Measurements from ENCODE around the gene PIK3C2B.

Gene PIK3C2B

DNA sequence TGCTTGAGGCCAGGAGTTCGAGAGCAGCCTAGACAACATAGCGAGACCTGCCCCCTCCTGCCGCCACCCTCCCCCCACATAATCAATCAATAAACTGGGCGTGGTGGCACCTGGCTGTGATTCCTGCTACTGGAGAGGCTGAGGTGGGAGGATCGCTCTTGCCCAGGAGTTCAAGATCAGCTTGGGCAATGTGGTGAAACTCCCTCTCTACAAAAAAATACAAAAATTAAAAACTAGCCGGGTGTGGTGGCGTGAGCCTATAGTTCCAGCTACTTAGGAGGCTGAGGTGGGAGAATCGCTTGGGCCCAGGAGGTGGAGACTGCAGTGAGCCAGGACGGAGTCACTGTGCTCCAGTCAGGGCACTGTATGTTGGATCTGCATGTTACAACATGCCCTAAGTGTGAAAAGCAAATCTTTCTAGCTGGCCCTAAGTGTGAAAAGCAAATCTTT, 14.6 kb upstream of the PIK3C2B start:
- no peaks in the 10 kb centered on the region for H3K27me3 Mint-ChIP-seq (ENCODE audit: low read depth)
- TF ChIP-seq, protein P1, sequence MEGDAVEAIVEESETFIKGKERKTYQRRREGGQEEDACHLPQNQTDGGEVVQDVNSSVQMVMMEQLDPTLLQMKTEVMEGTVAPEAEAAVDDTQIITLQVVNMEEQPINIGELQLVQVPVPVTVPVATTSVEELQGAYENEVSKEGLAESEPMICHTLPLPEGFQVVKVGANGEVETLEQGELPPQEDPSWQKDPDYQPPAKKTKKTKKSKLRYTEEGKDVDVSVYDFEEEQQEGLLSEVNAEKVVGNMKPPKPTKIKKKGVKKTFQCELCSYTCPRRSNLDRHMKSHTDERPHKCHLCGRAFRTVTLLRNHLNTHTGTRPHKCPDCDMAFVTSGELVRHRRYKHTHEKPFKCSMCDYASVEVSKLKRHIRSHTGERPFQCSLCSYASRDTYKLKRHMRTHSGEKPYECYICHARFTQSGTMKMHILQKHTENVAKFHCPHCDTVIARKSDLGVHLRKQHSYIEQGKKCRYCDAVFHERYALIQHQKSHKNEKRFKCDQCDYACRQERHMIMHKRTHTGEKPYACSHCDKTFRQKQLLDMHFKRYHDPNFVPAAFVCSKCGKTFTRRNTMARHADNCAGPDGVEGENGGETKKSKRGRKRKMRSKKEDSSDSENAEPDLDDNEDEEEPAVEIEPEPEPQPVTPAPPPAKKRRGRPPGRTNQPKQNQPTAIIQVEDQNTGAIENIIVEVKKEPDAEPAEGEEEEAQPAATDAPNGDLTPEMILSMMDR (IDR thresholded peaks at IDR 0.05; ENCODE audit: unreplicated experiment in 3 of 3) = no peak
- peaks cover 21% of the 10 kb centered on the region for H3K4me1 Mint-ChIP-seq

DNA sequence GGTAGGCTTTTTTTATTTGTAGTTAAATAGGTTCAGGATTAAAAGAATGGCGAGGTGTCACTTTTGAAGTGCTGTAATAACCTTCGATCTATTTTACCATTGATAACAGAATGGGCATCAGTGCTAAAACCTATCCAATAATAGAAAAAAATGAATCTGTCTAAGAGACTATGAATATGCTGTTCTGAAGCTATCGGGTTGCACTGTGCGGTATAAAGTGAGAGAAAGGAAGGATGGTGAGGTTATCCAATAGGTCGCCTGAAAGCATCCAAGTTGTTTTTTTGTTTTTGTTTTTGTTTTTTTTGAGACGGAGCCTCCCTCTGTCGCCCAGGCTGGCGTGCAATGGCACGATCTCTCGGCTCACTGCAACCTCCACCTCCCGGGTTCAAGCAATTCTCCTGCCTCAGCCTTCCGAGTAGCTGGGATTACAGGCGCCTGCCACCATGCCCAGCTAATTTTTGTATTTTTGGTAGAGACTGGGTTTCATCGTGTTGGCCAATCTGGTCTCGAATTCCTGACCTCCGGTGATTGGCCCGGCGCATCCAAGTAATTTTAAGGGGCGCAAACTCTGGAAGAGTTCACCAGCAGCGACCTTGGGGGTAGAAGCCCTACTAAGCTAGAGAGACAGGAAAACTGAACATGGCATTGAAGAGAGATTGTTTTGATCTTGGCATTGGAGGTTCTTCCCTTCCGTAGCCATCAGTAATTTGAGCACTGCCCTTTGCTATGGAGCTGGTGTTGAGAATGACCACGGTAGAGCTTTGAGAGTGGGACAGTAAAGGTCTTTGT, 12.9 kb upstream of the PIK3C2B start:
- Mint-ChIP-seq H3K4me3 (peak overlapping the region; percentile 92 to 97 (median 97)), H3K9me3 (no peaks in the 10 kb centered on the region), H3K27me3 (ENCODE audit: low read depth) (no peaks in the 10 kb centered on the region), H3K4me1 (peaks cover 33% of the 10 kb centered on the region), H3K27ac (peak overlapping the region; percentile 97 to 99 (median 99)), H3K36me3 (ENCODE audit: low read depth) (no peaks in the 10 kb centered on the region)
- TF ChIP-seq, protein P1 (IDR thresholded peaks at IDR 0.05; ENCODE audit: unreplicated experiment in 3 of 3) = no peak

More for the DNA sequence above, 14.6 kb upstream of the PIK3C2B start:
- H3K9me3 Mint-ChIP-seq = no peaks in the 10 kb centered on the region
- H3K36me3 Mint-ChIP-seq (ENCODE audit: low read depth) = no peaks in the 10 kb centered on the region
- H3K4me3 Mint-ChIP-seq = peak overlapping the region; percentile 11 to 51 (median 36)
- H3K27ac Mint-ChIP-seq = no peak overlapping the region

DNA sequence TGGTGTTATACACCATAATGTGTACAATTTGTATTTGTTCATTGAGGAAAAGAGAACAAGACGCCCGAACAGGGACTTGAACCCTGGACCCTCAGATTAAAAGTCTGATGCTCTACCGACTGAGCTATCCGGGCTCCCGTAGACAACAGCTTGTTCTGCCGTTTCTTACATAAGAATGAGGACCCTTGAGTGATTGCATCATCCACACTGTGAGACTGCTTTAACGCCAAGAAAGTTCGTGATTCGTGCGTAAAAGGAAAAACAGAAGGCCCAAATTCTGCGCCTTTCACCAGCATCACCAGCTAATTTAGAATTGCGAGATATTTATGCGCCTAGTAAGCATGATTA, 12.3 kb upstream of the PIK3C2B start:
- H3K36me3 Mint-ChIP-seq (ENCODE audit: low read depth) = no peaks in the 10 kb centered on the region
- TF ChIP-seq, protein P1 (IDR thresholded peaks at IDR 0.05; ENCODE audit: unreplicated experiment in 3 of 3) = no peak
- H3K9me3 Mint-ChIP-seq = no peaks in the 10 kb centered on the region
- no peaks in the 10 kb centered on the region for H3K27me3 Mint-ChIP-seq (ENCODE audit: low read depth)
- H3K27ac Mint-ChIP-seq = peak overlapping the region; percentile 97 to 99 (median 99)
- peak overlapping the region; percentile 92 to 97 (median 97) for H3K4me3 Mint-ChIP-seq
- peaks cover 39% of the 10 kb centered on the region for H3K4me1 Mint-ChIP-seq

DNA sequence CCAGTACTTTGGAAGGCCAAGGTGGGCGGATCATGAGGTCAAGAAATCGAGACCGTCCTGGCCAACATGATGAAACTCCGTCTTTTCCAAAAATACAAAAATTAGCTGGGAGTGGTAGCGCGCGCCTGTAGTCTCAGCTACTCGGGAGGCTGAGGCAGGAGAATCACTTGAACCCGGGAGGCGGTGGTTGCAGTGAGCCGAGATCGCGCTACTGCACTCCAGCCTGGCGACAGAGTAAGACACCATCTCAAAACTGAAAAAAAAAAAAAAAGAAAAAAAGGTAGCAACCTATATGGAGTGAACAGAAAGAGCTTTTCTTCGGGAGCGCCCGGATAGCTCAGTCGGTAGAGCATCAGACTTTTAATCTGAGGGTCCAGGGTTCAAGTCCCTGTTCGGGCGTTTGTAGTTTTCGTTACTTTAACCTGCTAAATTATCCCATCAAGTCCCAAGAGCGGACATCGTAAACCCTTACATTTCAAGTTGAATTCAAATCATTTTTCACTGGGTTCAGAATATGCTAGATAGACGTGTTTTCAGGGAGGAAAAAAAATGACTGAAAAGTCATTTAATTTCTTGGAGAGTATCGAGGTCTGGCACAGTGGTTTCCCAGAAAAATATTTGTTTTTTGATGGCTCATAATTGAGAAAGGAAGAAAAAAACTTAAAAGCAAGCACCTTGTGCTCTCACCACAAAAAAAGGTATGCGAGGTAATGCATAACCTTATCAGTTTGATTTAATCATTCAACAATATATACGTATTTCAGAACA, 11.8 kb upstream of the PIK3C2B start:
- no peaks in the 10 kb centered on the region for H3K9me3 Mint-ChIP-seq
- TF ChIP-seq, protein P1 (IDR thresholded peaks at IDR 0.05; ENCODE audit: unreplicated experiment in 3 of 3) = no peak
- H3K4me1 Mint-ChIP-seq = peaks cover 43% of the 10 kb centered on the region
- peak overlapping the region; percentile 92 to 97 (median 97) for H3K4me3 Mint-ChIP-seq
- H3K27me3 Mint-ChIP-seq (ENCODE audit: low read depth) = no peaks in the 10 kb centered on the region
- H3K36me3 Mint-ChIP-seq (ENCODE audit: low read depth) = no peaks in the 10 kb centered on the region
- peak overlapping the region; percentile 97 to 99 (median 99) for H3K27ac Mint-ChIP-seq

DNA sequence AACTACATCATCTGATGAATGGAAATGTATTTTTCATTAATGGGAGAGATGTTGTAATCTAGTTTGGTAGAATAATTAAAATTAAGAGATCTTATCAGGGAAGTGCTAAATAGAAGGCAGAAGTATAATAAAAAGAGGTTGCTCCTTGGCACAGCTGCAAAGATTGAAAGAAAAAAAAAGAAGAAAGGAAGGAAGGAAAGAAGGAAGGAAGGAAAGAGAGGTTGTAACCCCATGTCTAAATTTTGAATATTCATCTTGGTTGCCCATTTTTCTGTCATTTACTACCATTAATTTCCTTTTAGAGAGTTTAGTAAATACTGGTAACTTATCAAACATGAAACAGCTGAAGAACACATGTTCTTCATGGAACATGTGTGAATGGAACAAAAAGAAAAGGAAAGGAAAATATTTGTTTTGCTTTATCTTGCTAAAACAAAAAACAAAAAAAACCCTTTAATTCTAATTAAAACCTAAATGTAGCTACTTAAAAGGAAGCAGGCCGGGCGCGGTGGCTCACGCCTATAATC, 11.1 kb upstream of the PIK3C2B start:
- no peaks in the 10 kb centered on the region for H3K36me3 Mint-ChIP-seq (ENCODE audit: low read depth)
- peaks cover 43% of the 10 kb centered on the region for H3K4me1 Mint-ChIP-seq
- TF ChIP-seq, protein P1 (IDR thresholded peaks at IDR 0.05; ENCODE audit: unreplicated experiment in 3 of 3) = no peak
- no peaks in the 10 kb centered on the region for H3K27me3 Mint-ChIP-seq (ENCODE audit: low read depth)
- peak overlapping the region; percentile 92 to 97 (median 97) for H3K4me3 Mint-ChIP-seq
- no peaks in the 10 kb centered on the region for H3K9me3 Mint-ChIP-seq
- peak overlapping the region; percentile 97 to 99 (median 99) for H3K27ac Mint-ChIP-seq
